NCI-H82 (cell line): ENCODE measurements around the gene MIDN.
A peak's percentile ranks its signal among the peaks of the same experiment; 100 is the strongest.

Experiments used
- DNase-seq: peaks from one replicate; lab custom pipeline; 2025; lab: John Stamatoyannopoulos, UW

MIDN gene

DNA sequence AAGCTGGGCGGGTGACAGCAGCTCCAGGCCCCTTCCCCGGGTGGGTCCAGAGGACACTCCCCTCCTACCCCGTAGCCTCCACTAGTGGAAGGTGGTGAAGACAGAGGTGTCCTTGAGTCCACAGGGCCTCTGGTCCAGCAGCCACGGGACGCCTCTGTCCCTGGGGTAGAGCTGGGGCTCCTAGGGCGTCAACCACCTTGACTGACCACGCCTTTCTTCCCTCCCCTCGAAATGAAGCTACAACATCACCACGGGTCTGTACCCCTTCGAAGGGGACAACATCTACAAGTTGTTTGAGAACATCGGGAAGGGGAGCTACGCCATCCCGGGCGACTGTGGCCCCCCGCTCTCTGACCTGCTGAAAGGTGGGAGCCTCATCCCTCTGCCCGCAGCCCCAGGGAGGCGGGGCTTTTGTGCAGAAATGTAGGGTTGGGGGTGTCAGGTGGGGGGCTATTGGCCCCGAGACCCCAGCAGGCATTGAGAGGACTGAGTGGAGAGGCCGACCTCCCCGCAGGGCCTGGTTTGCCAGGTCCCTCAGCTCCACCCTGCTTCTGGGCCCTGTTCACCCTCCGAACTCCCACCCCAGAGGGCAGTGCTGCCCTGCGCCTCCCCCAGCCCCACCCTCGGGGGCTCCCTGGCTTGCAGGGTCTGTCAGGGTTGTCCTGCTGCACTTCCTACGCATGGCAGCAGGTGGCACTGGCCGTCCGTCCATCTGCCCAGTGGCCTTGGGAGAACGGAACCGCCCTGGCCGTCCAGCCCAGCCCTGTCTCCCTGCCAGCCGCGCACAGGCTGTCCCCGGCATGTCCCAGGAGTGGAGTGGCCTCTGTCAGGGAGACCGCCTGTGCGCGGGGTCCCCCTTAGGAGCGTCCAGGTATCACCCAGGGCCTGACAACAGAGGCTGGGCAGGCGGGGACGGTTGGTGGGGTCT, 27.1 kb upstream of the MIDN start:
- DNase-seq: peak; percentile 17

DNA sequence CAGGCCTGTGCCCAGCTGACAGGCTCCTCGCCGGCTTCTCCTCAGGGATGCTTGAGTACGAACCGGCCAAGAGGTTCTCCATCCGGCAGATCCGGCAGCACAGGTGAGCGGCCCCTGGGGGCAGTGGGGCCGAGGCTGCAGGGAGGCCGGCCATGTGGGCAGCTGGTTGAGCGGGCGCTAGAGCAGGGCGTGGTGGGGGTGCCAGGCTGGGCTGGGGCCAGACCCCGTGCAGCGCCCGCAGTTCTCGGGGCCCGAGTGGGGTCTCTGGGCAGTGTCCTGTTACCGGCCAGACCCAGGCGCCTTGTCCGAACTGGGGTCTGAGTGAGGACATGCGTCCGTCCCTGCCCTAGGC, 26.5 kb upstream of the MIDN start:
- no peak for DNase-seq

DNA sequence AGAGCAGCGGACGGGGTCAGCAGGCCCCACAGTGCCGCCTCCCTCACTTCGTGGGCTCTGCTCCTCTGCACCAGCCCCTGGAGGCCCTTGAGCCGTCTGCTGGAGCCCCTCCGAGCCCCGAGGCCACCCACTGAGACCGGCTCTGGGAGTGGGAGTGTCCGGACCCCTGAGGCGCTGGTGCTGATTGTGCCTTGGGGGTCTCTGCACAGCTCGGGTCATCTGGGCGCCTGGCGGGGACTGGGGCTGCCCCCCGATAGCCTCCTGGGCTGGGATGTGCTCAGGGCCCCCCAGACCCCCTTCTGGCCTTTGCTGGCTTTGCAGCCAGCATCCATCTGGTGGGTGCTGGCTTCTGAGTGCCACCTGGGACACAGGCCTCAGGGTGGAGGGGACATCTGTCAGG, 26.0 kb upstream of the MIDN start:
- DNase-seq: peak; percentile 30

DNA sequence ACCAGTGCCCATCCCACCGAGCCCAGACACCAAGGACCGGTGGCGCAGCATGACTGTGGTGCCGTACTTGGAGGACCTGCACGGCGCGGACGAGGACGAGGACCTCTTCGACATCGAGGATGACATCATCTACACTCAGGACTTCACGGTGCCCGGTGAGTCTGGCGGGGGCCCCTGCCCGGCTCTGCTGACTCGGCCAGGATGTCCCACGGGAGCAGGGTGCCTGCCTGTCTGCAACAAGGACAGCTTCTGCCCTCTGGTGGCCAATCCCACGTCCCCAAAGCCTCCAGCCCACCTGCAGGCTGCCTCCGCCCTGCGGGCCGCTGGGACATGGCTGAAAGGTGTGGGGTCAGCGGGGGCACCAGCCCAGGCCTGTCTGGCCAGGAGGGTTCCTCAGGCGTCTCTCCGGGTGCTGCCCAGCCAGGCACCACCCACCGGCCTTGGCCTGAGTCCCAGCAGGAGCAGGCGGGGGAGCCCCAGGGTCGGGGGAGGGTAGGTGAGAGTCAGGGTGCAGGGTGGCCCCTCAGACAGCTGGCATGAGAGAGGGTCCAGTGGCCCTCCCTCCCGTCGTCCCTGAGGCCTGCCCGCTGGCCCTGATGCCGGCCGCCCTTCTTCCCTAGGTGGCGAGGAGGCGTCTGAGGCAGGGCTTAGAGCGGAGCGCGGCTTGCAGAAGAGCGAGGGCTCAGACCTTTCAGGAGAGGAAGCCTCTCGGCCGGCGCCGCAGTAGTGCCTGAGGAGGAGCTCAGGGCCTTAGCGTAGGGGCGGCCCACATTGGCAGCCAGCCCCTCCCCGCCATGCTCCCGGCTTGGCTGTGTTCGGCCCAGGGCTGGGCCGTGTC, 25.1 kb upstream of the MIDN start:
- peak; percentile 46 for DNase-seq

DNA sequence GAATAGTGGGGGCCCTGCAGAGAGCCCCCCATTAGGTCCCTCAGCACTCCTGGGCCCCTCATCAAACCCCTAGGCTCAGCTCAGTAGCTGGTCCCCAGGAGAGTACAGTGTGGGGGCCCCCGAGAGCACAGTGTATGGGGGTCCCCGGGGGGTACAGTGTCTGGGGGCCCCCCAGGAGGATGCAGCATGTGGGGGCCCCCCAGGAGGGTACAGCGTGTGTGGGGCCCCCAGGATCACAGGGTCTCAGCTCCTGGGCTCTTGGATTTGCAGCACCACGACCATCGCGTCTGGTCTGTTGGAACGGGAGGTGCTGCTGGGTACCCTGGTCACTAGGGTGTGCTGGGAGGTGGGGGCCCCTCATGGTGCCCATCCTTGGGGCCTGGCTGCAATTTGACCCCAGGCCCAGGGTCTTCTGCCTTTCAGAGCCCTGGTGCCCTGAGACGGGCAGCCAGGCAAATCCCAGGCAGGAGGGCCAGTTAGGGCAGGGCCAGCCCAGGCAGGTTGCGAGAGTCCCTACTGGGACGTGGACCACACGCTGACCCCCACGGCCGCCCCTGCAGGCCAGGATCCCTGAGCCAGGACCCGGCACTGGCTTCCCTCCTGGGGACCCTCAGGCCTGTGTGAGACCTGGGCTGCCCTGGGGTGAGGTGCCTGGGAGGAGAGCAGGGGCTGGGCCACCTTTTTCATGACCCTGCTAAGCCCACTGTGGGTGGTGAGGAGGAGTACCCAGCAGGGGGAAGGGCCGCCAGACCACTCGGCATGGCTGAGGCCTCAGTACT, 24.1 kb upstream of the MIDN start:
- DNase-seq: no peak

DNA sequence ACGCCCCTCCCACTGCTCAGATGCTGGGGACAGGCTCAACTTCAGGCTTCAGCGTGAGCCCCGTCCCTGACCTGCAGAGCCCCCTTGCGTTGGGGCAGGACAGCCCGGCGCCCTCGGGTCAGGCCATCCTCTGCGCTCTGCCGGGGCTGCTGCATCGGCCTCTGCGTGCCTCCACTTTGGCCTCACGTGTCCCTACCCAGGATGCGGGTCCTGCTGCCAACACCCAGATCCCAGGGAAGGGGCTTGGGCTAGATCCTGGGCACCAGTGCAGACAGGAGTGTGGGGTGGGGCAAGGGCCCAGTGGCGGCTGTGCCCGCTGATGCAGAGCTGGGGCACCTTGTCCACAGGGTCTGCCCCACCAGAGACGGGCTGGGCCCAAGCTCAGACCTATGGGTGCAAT, 23.5 kb upstream of the MIDN start:
- DNase-seq: no peak

DNA sequence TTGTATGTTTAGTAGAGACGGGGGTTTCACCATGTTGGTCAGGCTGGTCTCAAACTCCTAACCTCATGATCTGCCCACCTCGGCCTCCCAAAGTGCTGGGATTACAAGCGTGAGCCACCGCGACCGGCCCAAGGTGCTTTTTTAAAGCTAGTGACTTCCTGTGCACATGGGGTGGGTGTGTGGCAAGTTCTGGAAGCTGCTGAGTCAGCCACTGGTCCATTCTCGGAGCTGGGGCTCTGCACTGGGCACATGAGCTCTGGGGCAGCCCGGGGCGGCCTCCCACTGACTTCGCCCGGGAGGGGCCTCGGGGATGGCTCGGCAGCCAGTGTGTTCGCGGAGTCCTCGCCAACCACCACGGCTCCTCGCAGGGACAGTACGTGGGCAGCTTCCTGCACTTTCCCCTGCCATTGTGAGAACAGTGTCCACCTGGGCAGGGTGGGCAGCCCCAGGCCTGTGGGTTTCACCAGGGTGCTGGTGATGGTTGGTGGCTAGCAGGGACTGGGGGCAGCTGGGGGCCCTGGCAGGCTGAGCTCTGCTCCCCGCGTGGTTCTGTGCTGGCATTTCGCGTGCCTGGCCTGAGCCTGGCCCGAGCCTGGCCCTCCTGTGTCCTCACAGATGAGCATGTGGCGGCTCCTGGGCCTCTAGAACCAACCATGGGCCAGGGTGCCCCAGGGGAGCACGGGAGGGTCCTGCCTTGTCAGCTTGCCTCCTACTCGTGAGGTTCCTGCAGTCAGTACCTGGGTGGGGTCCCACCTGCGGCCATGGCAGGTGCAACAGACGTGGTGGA, 22.8 kb upstream of the MIDN start:
- no peak for DNase-seq

DNA sequence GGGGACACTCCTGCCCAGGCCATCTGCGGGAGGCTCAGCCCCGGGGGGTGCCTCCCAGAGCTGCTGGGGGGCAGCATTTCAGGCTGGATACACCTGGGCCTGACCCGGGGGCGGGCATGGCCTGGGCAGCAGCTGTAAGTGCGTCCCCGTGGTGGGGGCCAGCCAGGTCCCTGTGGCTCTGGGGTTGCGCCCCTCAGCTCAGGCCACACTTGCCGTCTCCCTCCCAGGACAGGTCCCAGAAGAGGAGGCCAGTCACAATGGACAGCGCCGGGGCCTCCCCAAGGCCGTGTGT, 22.2 kb upstream of the MIDN start:
- DNase-seq: no peak

DNA sequence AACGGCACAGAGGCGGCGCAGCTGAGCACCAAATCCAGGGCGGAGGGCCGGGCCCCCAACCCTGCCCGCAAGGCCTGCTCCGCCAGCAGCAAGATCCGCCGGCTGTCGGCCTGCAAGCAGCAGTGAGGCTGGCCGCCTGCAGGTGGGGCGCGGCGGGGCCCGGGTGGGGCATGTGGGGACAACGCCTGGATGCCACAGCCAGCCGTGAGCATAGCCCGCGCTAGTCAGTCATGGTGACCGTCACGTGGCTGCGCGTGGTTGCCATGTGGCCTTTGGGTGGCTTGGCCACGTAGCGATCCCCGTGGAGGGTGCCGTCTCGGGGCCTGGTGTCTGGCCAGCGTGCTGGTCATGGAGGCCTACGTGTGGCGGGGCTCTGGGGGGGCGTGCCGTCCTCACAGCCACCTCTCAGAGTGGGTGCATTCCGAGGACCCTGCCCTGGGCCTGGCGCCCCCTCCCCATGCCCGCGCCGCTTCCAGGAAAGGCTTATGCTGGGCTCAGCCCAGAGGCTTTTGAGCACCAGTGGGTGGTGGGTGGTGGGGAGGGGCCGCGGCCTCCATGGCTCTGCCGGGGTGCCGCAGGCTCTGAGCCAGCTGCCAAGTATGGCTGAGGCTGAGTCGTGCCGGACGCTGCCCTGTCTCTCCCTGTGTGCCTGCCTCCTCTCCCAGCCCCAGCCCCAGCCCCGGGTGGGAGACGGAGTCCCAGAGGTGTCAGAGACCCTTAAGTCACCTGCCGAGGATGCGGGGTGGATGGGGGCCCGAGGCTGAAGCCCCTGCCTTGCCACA, 21.7 kb upstream of the MIDN start:
- DNase-seq: no peak

DNA sequence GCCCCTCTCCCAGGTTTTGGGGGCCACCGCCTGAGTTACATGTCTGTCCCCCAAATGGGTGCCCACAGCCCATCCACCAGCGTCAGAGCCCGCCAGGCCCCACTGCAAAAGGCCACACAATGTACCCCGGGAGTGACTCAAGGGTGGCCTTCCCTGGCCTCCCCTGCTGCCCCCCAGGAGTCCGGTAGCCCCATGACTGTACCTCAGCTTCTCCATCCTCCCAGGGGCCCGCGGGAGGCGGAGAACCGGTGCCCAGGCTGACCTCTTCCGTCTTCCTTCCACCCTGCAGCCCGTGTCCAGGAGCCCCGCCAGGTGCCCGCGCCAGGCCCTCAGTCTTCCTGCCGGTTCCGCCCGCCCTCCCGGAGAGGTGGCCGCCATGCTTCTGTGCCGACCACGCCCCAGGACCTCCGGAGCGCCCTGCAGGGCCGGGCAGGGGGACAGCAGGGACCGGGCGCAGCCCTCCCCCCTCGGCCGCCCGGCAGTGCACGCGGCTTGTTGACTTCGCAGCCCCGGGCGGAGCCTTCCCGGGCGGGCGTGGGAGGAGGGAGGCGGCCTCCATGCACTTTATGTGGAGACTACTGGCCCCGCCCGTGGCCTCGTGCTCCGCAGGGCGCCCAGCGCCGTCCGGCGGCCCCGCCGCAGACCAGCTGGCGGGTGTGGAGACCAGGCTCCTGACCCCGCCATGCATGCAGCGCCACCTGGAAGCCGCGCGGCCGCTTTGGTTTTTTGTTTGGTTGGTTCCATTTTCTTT, 20.9 kb upstream of the MIDN start:
- DNase-seq: no peak

DNA sequence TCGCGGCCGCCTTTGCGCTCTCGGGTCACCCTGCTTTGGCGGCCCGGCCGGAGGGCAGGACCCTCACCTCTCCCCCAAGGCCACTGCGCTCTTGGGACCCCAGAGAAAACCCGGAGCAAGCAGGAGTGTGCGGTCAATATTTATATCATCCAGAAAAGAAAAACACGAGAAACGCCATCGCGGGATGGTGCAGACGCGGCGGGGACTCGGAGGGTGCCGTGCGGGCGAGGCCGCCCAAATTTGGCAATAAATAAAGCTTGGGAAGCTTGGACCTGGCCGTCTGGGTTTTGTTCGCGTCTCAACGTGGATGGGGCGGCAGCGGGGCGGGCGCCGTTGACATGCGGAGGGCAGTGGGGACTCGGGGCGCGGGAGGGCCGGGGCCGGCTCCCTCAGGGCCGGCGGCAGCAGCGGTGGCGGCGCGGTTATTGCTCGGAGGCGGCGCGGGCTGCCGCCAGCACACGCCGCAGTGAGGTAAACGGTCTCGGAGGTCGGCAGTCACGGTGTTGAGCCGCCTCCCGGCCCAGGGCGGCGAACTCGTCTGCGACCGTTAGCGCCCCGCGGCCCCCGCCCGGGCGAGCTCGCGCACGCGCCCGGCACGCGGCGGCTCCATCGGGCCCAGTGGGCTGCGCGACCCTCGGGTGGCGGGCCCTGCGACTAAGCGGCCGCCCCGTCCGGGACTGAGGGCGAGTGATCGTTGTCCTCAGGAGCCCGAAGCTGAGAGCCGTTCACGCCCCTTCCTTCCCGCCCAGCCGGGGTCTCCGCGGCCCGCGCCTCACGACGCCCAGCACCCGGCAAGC, 20.0 kb upstream of the MIDN start:
- no peak for DNase-seq

DNA sequence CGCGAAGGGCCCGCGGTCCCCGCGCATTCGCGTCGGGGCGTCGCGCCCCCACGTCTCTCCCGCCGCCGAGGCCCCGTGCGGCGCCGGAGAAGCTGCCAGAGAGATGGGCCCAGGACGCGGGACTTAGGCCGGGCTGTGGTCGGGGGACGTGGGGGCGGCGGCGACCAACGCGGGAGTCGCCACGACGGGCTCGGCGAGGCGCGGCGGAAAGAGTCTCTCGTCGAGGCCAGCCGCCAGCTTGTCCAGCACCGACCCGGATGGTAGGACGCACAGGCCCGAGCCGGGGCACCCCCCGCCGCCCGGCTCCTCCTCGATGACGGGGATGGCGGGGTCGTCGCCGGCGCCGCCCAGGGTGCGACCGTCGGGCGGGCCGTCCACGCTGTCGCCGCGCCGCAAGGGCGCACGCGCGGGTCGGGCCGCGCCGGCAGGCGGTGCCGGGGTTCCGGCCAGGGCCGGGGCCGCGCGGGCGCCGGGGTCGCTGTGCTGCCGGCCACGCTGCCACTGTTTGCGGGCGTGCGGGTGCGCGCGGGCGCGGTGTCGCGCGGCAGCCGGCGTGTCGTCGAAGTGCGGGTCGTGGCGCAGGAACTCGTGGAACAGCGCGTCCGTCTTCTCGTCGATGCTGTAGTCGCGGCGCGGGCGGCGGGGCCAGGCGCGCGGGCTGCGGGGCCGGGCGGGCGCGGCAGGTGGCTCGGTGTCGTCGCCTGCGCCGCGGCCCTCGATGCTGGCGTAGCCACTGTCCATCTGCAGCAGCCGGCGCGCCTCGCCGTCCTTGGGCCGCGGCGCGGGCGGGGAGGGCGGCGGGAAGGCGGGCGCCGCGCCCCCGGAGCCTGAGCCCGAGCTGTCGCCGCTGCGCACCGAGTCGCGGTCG, 19.1 kb upstream of the MIDN start:
- no peak for DNase-seq

DNA sequence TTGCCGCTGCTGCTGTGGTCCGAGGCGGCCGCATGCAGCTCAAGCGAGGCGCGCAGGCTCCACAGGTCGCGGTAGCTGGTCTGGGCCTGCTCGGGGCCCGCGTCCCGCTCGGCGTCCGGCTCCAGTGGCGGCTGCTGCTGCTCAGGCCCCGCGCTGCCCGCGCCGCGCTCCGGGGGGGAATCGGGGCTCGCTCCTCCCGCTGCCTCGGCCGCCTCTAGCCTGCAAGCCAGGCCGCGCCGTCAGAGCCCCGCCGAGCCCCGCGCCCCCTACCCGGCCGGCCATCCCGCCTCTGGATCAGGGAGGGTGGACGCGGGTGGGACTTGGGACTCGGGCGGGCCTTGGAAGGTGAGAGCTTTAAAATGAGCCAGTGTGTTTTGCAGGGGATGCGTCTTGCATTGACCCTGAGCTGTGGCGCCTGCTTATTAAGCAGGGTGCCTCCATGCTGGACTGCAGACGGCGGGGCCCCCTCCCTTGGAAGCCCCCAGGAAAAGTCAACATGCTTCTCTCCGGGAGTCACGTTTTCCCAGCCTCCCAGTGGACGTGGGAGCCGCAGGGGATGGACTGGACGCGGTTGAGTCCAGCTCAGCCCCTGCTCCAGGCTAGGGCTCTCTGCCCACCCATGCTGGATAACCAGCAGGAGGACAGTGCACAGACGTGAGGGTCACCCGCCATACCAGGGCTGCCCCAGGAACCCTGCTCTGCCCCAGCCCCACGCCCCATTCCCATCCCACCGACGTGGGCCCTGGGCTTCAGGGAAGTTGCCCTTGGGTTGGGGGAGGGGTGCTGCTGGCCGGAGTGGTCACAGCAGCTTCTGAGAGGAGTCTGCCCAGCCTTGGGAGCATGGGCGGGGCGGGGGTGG, 18.2 kb upstream of the MIDN start:
- DNase-seq: no peak

DNA sequence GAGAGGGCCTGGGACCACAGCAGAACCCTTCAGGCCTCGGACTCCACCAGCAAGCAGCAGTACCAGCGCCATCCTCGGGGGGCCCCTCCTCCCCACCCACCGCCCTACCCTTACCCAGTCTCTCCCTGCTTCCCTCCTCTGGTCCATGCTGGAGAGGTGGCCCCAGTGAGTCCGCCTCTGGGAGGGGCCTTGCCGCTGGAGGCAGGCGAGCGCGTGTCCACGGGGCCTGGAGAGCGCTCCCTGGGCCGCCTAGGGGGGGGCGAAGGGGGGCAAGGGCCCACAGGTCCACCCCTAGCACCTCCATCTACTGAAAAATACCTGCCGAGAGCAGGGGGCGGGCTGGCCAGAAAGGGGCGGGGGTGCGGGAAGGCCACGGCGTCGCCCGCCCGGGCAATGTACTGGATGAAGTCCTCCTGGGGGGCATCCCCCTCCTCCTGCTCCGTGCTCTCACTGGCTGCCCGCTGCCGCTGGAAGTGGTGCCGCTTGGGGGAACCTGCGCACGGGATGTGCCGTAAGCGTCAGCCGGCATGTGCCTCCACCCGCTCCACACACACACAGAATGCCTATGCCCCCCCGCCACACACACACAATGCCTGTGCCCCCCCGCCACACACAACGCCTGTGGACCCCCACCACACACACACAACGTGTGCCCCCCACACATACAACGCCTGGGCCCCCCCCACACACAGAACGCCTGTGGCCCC, 17.4 kb upstream of the MIDN start:
- DNase-seq: no peak

DNA sequence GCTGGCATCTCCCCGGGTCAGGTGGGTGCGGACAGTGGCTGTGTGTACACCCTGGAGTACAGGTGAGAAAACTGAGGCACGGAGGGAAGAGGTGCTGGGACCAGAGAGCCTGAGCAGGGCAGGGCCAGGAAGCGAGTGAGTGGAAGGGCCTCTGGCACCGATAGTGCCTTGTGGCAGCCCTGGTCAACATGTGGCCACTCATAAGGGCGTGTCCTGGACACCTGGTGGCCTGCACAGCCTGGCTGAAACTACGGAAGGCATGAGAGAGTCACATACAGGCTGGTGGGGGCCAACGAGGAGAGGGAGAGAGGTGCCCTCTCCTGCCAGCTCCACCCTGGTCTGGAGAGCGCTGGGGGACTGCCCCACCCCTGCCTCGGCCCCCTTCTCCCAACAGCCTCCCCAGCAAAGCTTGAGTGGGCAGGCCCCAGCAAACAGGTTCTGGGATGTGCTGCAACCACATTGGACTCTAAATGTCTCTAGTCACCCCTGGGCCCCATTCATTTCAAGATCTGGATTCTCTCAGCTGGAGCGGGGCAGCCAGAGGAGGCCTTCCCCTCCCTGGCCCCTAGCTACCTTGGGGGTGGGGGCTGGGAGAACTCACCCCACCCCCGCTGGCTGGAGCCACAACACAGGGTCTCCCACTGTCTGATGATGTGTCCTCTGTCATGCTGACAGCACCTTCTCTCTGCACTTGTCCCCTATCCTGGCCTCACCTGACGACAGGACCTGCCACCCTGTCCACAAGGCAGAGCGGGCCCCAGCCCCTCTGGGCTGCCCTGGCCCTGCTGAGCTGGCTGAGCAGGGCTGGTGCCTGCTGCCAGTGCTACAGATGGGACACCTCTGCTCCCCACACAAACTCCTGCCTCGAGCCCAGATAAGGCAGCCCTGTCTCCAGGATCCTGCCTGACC, 16.4 kb upstream of the MIDN start:
- DNase-seq: no peak

DNA sequence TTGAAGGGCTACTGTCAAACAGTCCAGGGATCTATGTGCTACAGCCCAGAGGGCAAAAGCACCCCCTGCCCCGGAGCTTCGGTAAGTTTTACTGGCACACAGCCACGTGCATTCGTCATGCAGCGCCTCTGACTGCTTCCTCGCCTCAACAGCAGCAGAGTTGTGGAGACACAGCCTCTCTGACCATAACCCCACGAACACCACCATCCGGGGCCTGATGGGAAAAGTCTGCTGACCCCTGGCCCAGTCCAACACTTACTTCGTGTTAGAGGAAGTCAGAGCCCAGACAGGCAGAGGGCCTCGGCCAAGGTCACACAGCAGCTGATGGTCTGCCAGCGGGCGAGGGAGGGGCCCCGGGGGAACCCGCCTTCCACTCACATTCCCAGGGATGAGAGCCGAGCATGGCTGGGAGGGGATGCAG, 15.7 kb upstream of the MIDN start:
- no peak for DNase-seq
